Smooth muscle cell (in vitro differentiated cells): ENCODE data around the gene C8A. TPM values are rescaled to one million over a fixed set of nuclear protein-coding genes. Genes with fewer than 3 reads are reported as not detected.

Experiments used
- polyA plus RNA-seq: library from polyadenylated mRNA; unstranded; fragments of >200 nt; fragmentation: Nextera tagmentation; extraction: Ambion mirVana; gene quantifications from 2 replicates; pipeline ENCODE4 v1.2.1, GENCODE V29; 2016
- total RNA-seq: library from RNA; depleted of rRNA; stranded (reverse); fragments of >200 nt; gene quantifications from 2 replicates; pipeline ENCODE4 v1.2.3, GENCODE V29; 2014

The C8A gene
- total and polyA plus RNA-seq, 2 experiments from 2014 or later, result not detected

Other genes with a start within 250 kb of the C8A start
- 1.3 and 1.8 TPM in 2 replicates for gene PRKAA2, start 209.5 kb upstream of the C8A start, total RNA-seq
- 0.17 and 0.50 TPM in 2 replicates for gene PRKAA2, start 209.5 kb upstream of the C8A start, polyA plus RNA-seq
- gene FYB2, start 35.4 kb upstream of the C8A start, total RNA-seq, result 2.1 and 3.6 TPM in 2 replicates
- gene FYB2, start 35.4 kb upstream of the C8A start, polyA plus RNA-seq, result 0.65 and 2.0 TPM in 2 replicates
- 0.09 TPM in 1 of 2 replicates, not detected in the other for gene C8B, start 111.2 kb downstream of the C8A start, total RNA-seq
- not detected in 2 replicates for gene C8B, start 111.2 kb downstream of the C8A start, polyA plus RNA-seq